HepG2 (cell line): ENCODE data around the gene PPP1R1B.

ENCODE experiments used
- EP300 ChIP-seq, 3 experiments: sonication (generic) in 1 of 3; formaldehyde crosslinking in 1 of 3; IDR thresholded peaks; 2 replicates each; pipeline versions ENCODE4 v1.5.1 to v1.6.1; 2011 to 2020; ENCODE audit warnings: low read depth in 2 of 3, low read length in 2 of 3, borderline replicate concordance in 1 of 3, improper control_type of control experiment in 1 of 3, mild to moderate bottlenecking in 1 of 3, missing genetic modification reagents in 1 of 3, moderate library complexity in 1 of 3
- HIVEP1 ChIP-seq: sonication (generic); formaldehyde crosslinking; IDR thresholded peaks from 2 replicates; pipeline ENCODE4 v1.4.0; 2020; ENCODE audit warnings: mild to moderate bottlenecking, missing genetic modification reagents
- IKZF5 ChIP-seq: IDR thresholded peaks from 2 replicates; pipeline ENCODE4 v1.6.1; 2018; ENCODE audit warnings: missing genetic modification reagents, mild to moderate bottlenecking, missing compliant biosample characterization
- NCOR1 ChIP-seq: fragments of 200-600 bp; sonication (generic); IDR thresholded peaks from 2 replicates; pipeline ENCODE4 v1.7.0; 2017; ENCODE audit warnings: antibody characterized with exemption, low read length, borderline replicate concordance
- NFE2L2 ChIP-seq: fragments of 150-350 bp; IDR thresholded peaks from 2 replicates; pipeline ENCODE4 v1.6.1; 2014; ENCODE audit warnings: low read length
- TCF7L2 ChIP-seq: IDR thresholded peaks from 2 replicates; pipeline ENCODE4 v1.6.1; 2011; ENCODE audit warnings: mild to moderate bottlenecking, low read depth, low read length, moderate library complexity
- ZBTB21 ChIP-seq: sonication (generic); formaldehyde crosslinking; IDR thresholded peaks from 2 replicates; pipeline ENCODE4 v1.4.0; 2020; ENCODE audit warnings: missing genetic modification reagents
- ZFP62 ChIP-seq: sonication (generic); formaldehyde crosslinking; IDR thresholded peaks from 2 replicates; pipeline ENCODE4 v1.4.0; 2020; ENCODE audit warnings: missing genetic modification reagents
- ZKSCAN1 ChIP-seq: fragments of 150-350 bp; IDR thresholded peaks from 2 replicates; pipeline ENCODE4 v1.6.1; 2014; ENCODE audit warnings: low read length
- ZNF124 ChIP-seq: sonication (generic); formaldehyde crosslinking; IDR thresholded peaks from 2 replicates; pipeline ENCODE4 v1.4.0; 2020; ENCODE audit warnings: missing genetic modification reagents
- ZSCAN29 ChIP-seq: sonication (generic); formaldehyde crosslinking; conservative IDR thresholded peaks from 2 replicates; pipeline ENCODE4 v1.4.0; 2020; ENCODE audit warnings: mild to moderate bottlenecking, missing genetic modification reagents

GRCh38 chr17:39658760-39659159 is 32.0 kb downstream of the PPP1R1B start:
- no peak for TF ChIP-seq NCOR1
- no peak for TF ChIP-seq EP300 (IDR thresholded peaks at IDR 0.05; ENCODE audit: low read depth in 2 of 2, low read length in 2 of 2)
- TF ChIP-seq EP300 (CRISPR knock-in tag; IDR thresholded peaks at IDR 0.05; ENCODE audit: borderline replicate concordance), result no peak
- TF ChIP-seq ZBTB21 (CRISPR knock-in tag), result no peak
- TF ChIP-seq TCF7L2, result no peak
- TF ChIP-seq ZKSCAN1, result no peak
- TF ChIP-seq ZNF124 (CRISPR knock-in tag), result no peak
- no peak for TF ChIP-seq ZFP62 (CRISPR knock-in tag)
- no peak for TF ChIP-seq ZSCAN29 (CRISPR knock-in tag)
- TF ChIP-seq HIVEP1 (CRISPR knock-in tag), result no peak
- TF ChIP-seq NFE2L2, result no peak
- TF ChIP-seq IKZF5 (CRISPR knock-in tag), result no peak
